ENCODE results near the gene NEURL1. TPM values are rescaled to one million over a fixed set of nuclear protein-coding genes. Genes with fewer than 3 reads are reported as not detected.

The NEURL1 gene
- total and polyA plus RNA-seq, 12 donors: 0.05 to 1.0 (median 0.17) TPM; not detected in 3

DNA sequence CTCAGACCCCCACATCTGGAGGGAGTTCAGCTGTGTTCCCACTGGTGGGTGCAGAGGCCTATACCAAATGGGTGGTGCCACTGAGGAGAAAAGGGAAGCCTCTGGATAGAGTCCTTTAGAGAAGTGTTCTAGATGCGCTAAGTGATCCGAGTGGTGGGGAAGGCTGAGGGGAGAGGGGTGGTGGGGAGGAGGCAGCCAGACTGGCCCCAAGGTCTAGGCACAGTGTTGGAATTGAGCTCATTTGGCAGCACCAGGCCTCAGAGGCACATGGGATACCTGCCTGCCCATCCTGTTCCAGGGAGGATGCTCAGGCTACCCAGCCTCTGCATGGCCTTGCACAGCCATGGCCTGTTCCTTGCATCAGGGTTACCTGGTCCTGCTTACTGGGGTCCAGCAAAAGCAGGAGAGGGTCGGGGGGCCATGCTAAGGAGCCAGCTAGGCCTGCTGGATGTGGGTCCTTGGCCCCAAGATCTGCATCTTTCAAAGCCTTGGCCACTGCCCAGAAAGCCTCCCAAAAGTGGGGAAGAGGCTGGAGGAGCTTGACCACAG lies 99.6 kb downstream of the NEURL1 start:
- intact Hi-C loops (cut with DNase I): loop anchor here in 4 of 10 donors (5.0 to 10.0 kb wide), 4 partner anchors 176 to 292 kb away; partner anchors contain the start of gene SH3PXD2A (in 1 of the 4)

DNA sequence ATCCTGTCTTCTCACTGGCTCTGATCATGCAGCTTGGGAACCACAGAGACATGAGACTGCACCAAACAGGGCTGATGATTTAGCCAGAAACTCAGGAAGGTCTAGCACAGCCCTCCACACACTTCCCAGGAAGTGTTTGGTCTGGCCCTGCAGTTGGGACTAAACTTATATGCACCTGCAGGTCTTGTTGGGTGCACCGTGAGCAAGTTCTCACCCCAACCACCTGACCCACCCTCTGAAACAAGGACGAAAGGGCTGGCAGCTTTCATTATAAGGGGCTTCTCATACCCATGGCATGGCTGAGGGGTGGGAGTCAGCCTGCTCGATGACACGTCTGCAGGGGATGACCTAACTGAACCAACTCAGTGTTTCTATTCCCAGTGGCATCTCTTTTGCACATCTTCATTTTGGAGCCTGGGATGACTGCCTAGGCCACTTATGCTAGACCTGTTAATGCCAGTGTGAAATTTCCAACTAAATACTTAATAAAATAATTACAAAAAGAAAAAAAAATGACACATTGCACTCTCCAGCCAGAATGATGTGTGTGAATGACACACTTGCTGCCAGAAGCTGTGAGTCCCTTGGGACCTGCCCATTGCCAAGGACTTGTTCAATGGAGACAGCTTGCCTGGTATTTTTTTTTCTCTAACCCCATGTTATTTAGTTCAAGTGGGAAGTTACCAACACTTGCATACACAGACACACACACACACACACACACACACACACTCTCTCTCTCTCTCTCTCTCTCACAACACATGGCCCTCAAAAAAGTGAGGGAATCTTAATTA lies 102.6 kb downstream of the NEURL1 start:
- no peaks in the 10 kb centered on the region for H3K27me3 ChIP-seq
- H3K9me3 ChIP-seq: no peaks in the 10 kb centered on the region
- intact Hi-C loops (cut with DNase I): loop anchor here in 3 of 10 donors (5.0 to 10.0 kb wide), 5 partner anchors 91 to 289 kb away; partner anchors contain the start of gene SH3PXD2A (in 2 of the 3)
- no peak overlapping the region for H3K4me3 ChIP-seq
- peaks cover 0 to 13% (median 0%) of the 10 kb centered on the region in 9 donors for H3K36me3 ChIP-seq
- TF ChIP-seq, protein P1, sequence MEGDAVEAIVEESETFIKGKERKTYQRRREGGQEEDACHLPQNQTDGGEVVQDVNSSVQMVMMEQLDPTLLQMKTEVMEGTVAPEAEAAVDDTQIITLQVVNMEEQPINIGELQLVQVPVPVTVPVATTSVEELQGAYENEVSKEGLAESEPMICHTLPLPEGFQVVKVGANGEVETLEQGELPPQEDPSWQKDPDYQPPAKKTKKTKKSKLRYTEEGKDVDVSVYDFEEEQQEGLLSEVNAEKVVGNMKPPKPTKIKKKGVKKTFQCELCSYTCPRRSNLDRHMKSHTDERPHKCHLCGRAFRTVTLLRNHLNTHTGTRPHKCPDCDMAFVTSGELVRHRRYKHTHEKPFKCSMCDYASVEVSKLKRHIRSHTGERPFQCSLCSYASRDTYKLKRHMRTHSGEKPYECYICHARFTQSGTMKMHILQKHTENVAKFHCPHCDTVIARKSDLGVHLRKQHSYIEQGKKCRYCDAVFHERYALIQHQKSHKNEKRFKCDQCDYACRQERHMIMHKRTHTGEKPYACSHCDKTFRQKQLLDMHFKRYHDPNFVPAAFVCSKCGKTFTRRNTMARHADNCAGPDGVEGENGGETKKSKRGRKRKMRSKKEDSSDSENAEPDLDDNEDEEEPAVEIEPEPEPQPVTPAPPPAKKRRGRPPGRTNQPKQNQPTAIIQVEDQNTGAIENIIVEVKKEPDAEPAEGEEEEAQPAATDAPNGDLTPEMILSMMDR (IDR thresholded peaks at IDR 0.05): no peak
- ATAC-seq (no peak), DNase-seq (no peak)
- H3K4me1 ChIP-seq: peaks cover 0 to 36% (median 11%) of the 10 kb centered on the region in 9 donors
- WGBS, 2 donors: 85 to 88% methylated on average over 4 of the region's 4 CpGs
- H3K27ac ChIP-seq: no peak overlapping the region

More for the DNA sequence above, 99.6 kb downstream of the NEURL1 start:
- TF ChIP-seq, protein P1 (IDR thresholded peaks at IDR 0.05): peak in 1 of 9 donors; percentile 2
- Histone ChIP-seq H3K4me1 (peaks cover 0 to 21% (median 6%) of the 10 kb centered on the region in 9 donors), H3K4me3 (no peak overlapping the region), H3K27ac (no peak overlapping the region), H3K27me3 (no peaks in the 10 kb centered on the region), H3K9me3 (peaks cover 0 to 3% (median 0%) of the 10 kb centered on the region in 11 donors), H3K36me3 (peaks cover 0 to 5% (median 0%) of the 10 kb centered on the region in 9 donors)
- DNase-seq (no peak), ATAC-seq (peak in 1 of 8 donors; percentile 12)
- 67 to 86% methylated on average over 3 of the region's 3 CpGs for WGBS, 2 donors

DNA sequence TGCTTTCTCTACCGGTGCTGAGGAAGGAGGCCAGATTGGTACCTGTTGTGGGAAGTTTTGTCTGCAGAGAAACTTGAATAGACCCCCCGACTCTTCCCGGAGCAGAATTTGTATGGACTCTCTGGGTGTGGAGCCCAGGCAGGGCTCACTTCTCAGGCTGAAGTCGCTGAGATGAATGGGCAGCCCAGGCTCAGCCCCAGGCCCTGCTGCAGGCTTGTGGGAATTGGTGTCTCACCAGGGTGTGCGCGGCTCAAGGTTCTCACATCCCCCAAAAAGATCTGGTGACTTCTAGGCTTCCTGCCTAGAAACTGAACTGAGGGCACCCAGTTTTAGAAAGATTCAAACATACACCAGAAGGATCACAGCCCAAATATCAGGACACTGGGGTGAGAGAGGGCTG lies 103.5 kb downstream of the NEURL1 start:
- peak overlapping the region in 4 of 10 donors; percentile 11 to 36 (median 16) for H3K27ac ChIP-seq
- no peaks in the 10 kb centered on the region for H3K9me3 ChIP-seq
- peaks cover 0 to 36% (median 11%) of the 10 kb centered on the region in 9 donors for H3K4me1 ChIP-seq
- TF ChIP-seq, protein P1 (IDR thresholded peaks at IDR 0.05): no peak
- ATAC-seq: no peak
- H3K4me3 ChIP-seq: no peak overlapping the region
- no peak for DNase-seq
- intact Hi-C loops (cut with DNase I): loop anchor here in 4 of 10 donors (1.0 to 10.0 kb wide), 6 partner anchors 89 to 288 kb away; partner anchors contain the start of gene SH3PXD2A (in 2 of the 4)
- 80 to 84% methylated on average over 6 of the region's 6 CpGs for WGBS, 2 donors
- peaks cover 0 to 21% (median 0%) of the 10 kb centered on the region in 9 donors for H3K36me3 ChIP-seq
- H3K27me3 ChIP-seq: no peaks in the 10 kb centered on the region

DNA sequence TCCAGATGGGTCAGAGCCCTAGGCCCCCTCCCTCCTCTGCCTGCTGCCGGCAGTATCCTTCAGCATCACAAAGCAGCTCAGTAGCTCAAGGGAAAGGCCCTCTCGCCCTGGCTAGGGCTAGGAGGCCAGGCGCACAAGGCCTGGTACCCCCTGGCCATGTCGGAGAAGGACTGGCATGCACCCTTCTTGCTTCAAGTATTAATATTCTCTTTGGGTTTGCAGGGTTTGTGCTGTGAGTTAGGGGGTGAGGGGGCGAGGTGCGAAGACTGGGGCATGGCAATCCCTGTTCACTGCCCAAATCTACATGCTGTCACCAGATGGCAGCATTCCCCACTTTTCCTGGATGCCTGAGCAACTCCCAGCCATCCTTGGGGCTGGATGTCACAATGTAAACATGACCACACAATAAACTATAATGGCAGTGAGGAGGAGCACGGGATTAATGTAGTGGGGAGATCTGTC lies 105.2 kb downstream of the NEURL1 start:
- intact Hi-C loops (cut with DNase I): loop anchor here in 7 of 10 donors (2.0 to 10.0 kb wide), 6 partner anchors 88 to 286 kb away; partner anchors contain the start of gene SH3PXD2A (in 2 of the 7)
- DNase-seq: peak in 1 of 2 donors; percentile 59
- WGBS, 2 donors: 54 to 58% methylated on average over 7 of the region's 7 CpGs
- Histone ChIP-seq H3K4me3 (no peak overlapping the region), H3K36me3 (peaks cover 0 to 38% (median 0%) of the 10 kb centered on the region in 9 donors), H3K9me3 (no peaks in the 10 kb centered on the region), H3K4me1 (peaks cover 0 to 36% (median 11%) of the 10 kb centered on the region in 9 donors), H3K27me3 (no peaks in the 10 kb centered on the region), H3K27ac (peak overlapping the region in 2 of 10 donors; percentile 3 to 40)
- ATAC-seq: peak in 6 of 8 donors; percentile 27 to 73 (median 57)
- TF ChIP-seq, protein P1 (IDR thresholded peaks at IDR 0.05): peak; percentile 35 to 76 (median 66)
